ENCODE results near the gene CFAP97.
"Not testable (repeated sequence)": the region's sequence is repeated elsewhere in the genome, so short reads cannot be mapped to it uniquely, and the experiment has no call there.

The CFAP97 gene

GRCh38 chr4:185221912-185222311 lies 18.1 kb upstream of the CFAP97 start:
- DNase-seq, result no peak

- DNase-seq, result no peak
Measured at GRCh38 chr4:185221491-185221890, 17.7 kb upstream of the CFAP97 start.

- DNase-seq, result no peak
Measured at GRCh38 chr4:185219551-185220344, 15.9 kb upstream of the CFAP97 start.

GRCh38 chr4:185218312-185218711 lies 14.5 kb upstream of the CFAP97 start:
- DNase-seq, result no peak

- no peak for DNase-seq
Measured at GRCh38 chr4:185217408-185217975, 13.7 kb upstream of the CFAP97 start.

- no peak for DNase-seq
Measured at GRCh38 chr4:185215261-185215660, 11.5 kb upstream of the CFAP97 start.

GRCh38 chr4:185213877-185214276 lies 10.1 kb upstream of the CFAP97 start:
- DNase-seq, result peak in 1 of 2 donors; percentile 35

GRCh38 chr4:185212581-185212980 lies 8.8 kb upstream of the CFAP97 start:
- no peak for DNase-seq

- DNase-seq, result no peak
Measured at GRCh38 chr4:185211641-185212040, 7.8 kb upstream of the CFAP97 start.

- DNase-seq, result no peak
Measured at GRCh38 chr4:185211035-185211434, 7.2 kb upstream of the CFAP97 start.

- peak; percentile 39 to 43 for DNase-seq
Measured at GRCh38 chr4:185210102-185210981, 6.5 kb upstream of the CFAP97 start.

- DNase-seq, result not testable (repeated sequence)
Measured at GRCh38 chr4:185209852-185210101, 6.0 kb upstream of the CFAP97 start.

GRCh38 chr4:185209031-185209851 lies 5.4 kb upstream of the CFAP97 start, which contains the start of gene SNX25:
TSS of gene SNX25 (plus strand) at chr4:185209598. CDS start at chr4:185209827, 229 bp downstream.
- peak; percentile 88 to 89 for DNase-seq

- DNase-seq, result no peak
Measured at GRCh38 chr4:185207466-185207865, 3.7 kb upstream of the CFAP97 start.

- DNase-seq, result no peak
Measured at GRCh38 chr4:185205697-185206342, 2.0 kb upstream of the CFAP97 start.

- DNase-seq, result not testable (repeated sequence)
Measured at GRCh38 chr4:185205073-185205472, 1.3 kb upstream of the CFAP97 start.

- no peak for DNase-seq
Measured at GRCh38 chr4:185204238-185204910, 574 bp upstream of the CFAP97 start.

- DNase-seq, result no peak
Measured at GRCh38 chr4:185202984-185203485, 765 bp downstream of the CFAP97 start.

GRCh38 chr4:185201977-185202962 lies 1.5 kb downstream of the CFAP97 start:
- peak in 1 of 2 donors; percentile 71 for DNase-seq

GRCh38 chr4:185198189-185198588 lies 5.6 kb downstream of the CFAP97 start:
- DNase-seq, result not testable (repeated sequence)
